Activated naive CD8-positive, alpha-beta T cell (primary cell): ENCODE measurements around the gene FGA.
"Not testable (repeated sequence)": the region's sequence is repeated elsewhere in the genome, so short reads cannot be mapped to it uniquely, and the experiment has no call there.

ENCODE experiments used
- H3K27ac Mint-ChIP-seq: one replicate; pipeline ENCODE4 v1.8.0; 2021; ENCODE audit warnings: mixed read lengths
- H3K27me3 Mint-ChIP-seq: one replicate; pipeline ENCODE4 v1.8.0; 2021; ENCODE audit warnings: mixed read lengths
- H3K36me3 Mint-ChIP-seq: one replicate; pipeline ENCODE4 v1.8.0; 2021; ENCODE audit warnings: mixed read lengths
- H3K4me1 Mint-ChIP-seq: one replicate; pipeline ENCODE4 v1.8.0; 2021; ENCODE audit warnings: low read depth, mixed read lengths
- H3K4me3 Mint-ChIP-seq: one replicate; pipeline ENCODE4 v1.8.0; 2021; ENCODE audit warnings: mild to moderate bottlenecking, mixed read lengths
- H3K9me3 Mint-ChIP-seq: one replicate; pipeline ENCODE4 v1.8.0; 2021; ENCODE audit warnings: low read depth, mixed read lengths

The FGA gene

GRCh38 chr4:154595807-154596206 lies 5.3 kb upstream of the FGA start:
- no peaks in the 10 kb centered on the region for H3K9me3 Mint-ChIP-seq
- H3K4me1 Mint-ChIP-seq: no peaks in the 10 kb centered on the region
- no peak overlapping the region for H3K27ac Mint-ChIP-seq
- no peaks in the 10 kb centered on the region for H3K36me3 Mint-ChIP-seq
- no peak overlapping the region for H3K4me3 Mint-ChIP-seq
- peaks cover 5% of the 10 kb centered on the region for H3K27me3 Mint-ChIP-seq

- not testable (repeated sequence) for H3K36me3 Mint-ChIP-seq, H3K4me1 Mint-ChIP-seq, H3K4me3 Mint-ChIP-seq, H3K9me3 Mint-ChIP-seq, H3K27ac Mint-ChIP-seq, H3K27me3 Mint-ChIP-seq
Measured at GRCh38 chr4:154594343-154594742, 3.8 kb upstream of the FGA start.

GRCh38 chr4:154593868-154594267 lies 3.3 kb upstream of the FGA start:
- Mint-ChIP-seq H3K4me3 (no peak overlapping the region), H3K4me1 (no peaks in the 10 kb centered on the region), H3K27me3 (peaks cover 11% of the 10 kb centered on the region), H3K9me3 (no peaks in the 10 kb centered on the region), H3K36me3 (no peaks in the 10 kb centered on the region), H3K27ac (no peak overlapping the region)

- Mint-ChIP-seq H3K36me3 (no peaks in the 10 kb centered on the region), H3K27me3 (peaks cover 16% of the 10 kb centered on the region), H3K27ac (no peak overlapping the region), H3K4me1 (no peaks in the 10 kb centered on the region), H3K9me3 (no peaks in the 10 kb centered on the region), H3K4me3 (no peak overlapping the region)
Measured at GRCh38 chr4:154591890-154592289, 1.3 kb upstream of the FGA start.

GRCh38 chr4:154589296-154590197 lies 995 bp downstream of the FGA start:
- H3K27ac Mint-ChIP-seq: no peak overlapping the region
- no peaks in the 10 kb centered on the region for H3K4me1 Mint-ChIP-seq
- H3K27me3 Mint-ChIP-seq: peaks cover 20% of the 10 kb centered on the region
- H3K4me3 Mint-ChIP-seq: no peak overlapping the region
- no peaks in the 10 kb centered on the region for H3K36me3 Mint-ChIP-seq
- H3K9me3 Mint-ChIP-seq: no peaks in the 10 kb centered on the region

- Mint-ChIP-seq H3K9me3 (no peaks in the 10 kb centered on the region), H3K4me1 (no peaks in the 10 kb centered on the region), H3K27ac (no peak overlapping the region), H3K4me3 (no peak overlapping the region), H3K36me3 (no peaks in the 10 kb centered on the region), H3K27me3 (peaks cover 17% of the 10 kb centered on the region)
Measured at GRCh38 chr4:154588198-154588597, 2.3 kb downstream of the FGA start.

- Mint-ChIP-seq H3K27me3 (peaks cover 17% of the 10 kb centered on the region), H3K9me3 (no peaks in the 10 kb centered on the region), H3K27ac (no peak overlapping the region), H3K36me3 (no peaks in the 10 kb centered on the region), H3K4me1 (no peaks in the 10 kb centered on the region), H3K4me3 (no peak overlapping the region)
Measured at GRCh38 chr4:154586296-154587033, 4.1 kb downstream of the FGA start.

- no peak overlapping the region for H3K4me3 Mint-ChIP-seq
- no peaks in the 10 kb centered on the region for H3K36me3 Mint-ChIP-seq
- no peak overlapping the region for H3K27ac Mint-ChIP-seq
- peaks cover 17% of the 10 kb centered on the region for H3K27me3 Mint-ChIP-seq
- no peaks in the 10 kb centered on the region for H3K4me1 Mint-ChIP-seq
- H3K9me3 Mint-ChIP-seq: no peaks in the 10 kb centered on the region
Measured at GRCh38 chr4:154585369-154586018, 5.0 kb downstream of the FGA start.

GRCh38 chr4:154584259-154584658 lies 6.3 kb downstream of the FGA start:
- no peaks in the 10 kb centered on the region for H3K9me3 Mint-ChIP-seq
- no peaks in the 10 kb centered on the region for H3K36me3 Mint-ChIP-seq
- H3K4me3 Mint-ChIP-seq: no peak overlapping the region
- H3K27me3 Mint-ChIP-seq: peaks cover 10% of the 10 kb centered on the region
- H3K4me1 Mint-ChIP-seq: no peaks in the 10 kb centered on the region
- no peak overlapping the region for H3K27ac Mint-ChIP-seq

- H3K9me3 Mint-ChIP-seq: no peaks in the 10 kb centered on the region
- H3K27ac Mint-ChIP-seq: no peak overlapping the region
- no peaks in the 10 kb centered on the region for H3K36me3 Mint-ChIP-seq
- no peaks in the 10 kb centered on the region for H3K4me1 Mint-ChIP-seq
- H3K4me3 Mint-ChIP-seq: no peak overlapping the region
- peaks cover 7% of the 10 kb centered on the region for H3K27me3 Mint-ChIP-seq
Measured at GRCh38 chr4:154583677-154584076, 6.9 kb downstream of the FGA start.

GRCh38 chr4:154583230-154583629 lies 7.3 kb downstream of the FGA start:
- no peaks in the 10 kb centered on the region for H3K4me1 Mint-ChIP-seq
- no peak overlapping the region for H3K4me3 Mint-ChIP-seq
- peaks cover 7% of the 10 kb centered on the region for H3K27me3 Mint-ChIP-seq
- no peak overlapping the region for H3K27ac Mint-ChIP-seq
- no peaks in the 10 kb centered on the region for H3K36me3 Mint-ChIP-seq
- no peaks in the 10 kb centered on the region for H3K9me3 Mint-ChIP-seq

GRCh38 chr4:154582723-154583122 lies 7.8 kb downstream of the FGA start:
- H3K27ac Mint-ChIP-seq: no peak overlapping the region
- H3K4me3 Mint-ChIP-seq: no peak overlapping the region
- H3K27me3 Mint-ChIP-seq: peaks cover 7% of the 10 kb centered on the region
- no peaks in the 10 kb centered on the region for H3K36me3 Mint-ChIP-seq
- H3K9me3 Mint-ChIP-seq: no peaks in the 10 kb centered on the region
- H3K4me1 Mint-ChIP-seq: no peaks in the 10 kb centered on the region

GRCh38 chr4:154579927-154580326 lies 10.6 kb downstream of the FGA start:
- Mint-ChIP-seq H3K27ac (no peak overlapping the region), H3K27me3 (peaks cover 4% of the 10 kb centered on the region), H3K36me3 (no peaks in the 10 kb centered on the region), H3K9me3 (no peaks in the 10 kb centered on the region), H3K4me1 (no peaks in the 10 kb centered on the region), H3K4me3 (no peak overlapping the region)

- H3K4me1 Mint-ChIP-seq: no peaks in the 10 kb centered on the region
- H3K36me3 Mint-ChIP-seq: no peaks in the 10 kb centered on the region
- no peaks in the 10 kb centered on the region for H3K9me3 Mint-ChIP-seq
- H3K4me3 Mint-ChIP-seq: no peak overlapping the region
- H3K27ac Mint-ChIP-seq: no peak overlapping the region
- H3K27me3 Mint-ChIP-seq: peaks cover 6% of the 10 kb centered on the region
Measured at GRCh38 chr4:154578919-154579318, 11.6 kb downstream of the FGA start.

- H3K4me1 Mint-ChIP-seq: no peaks in the 10 kb centered on the region
- H3K9me3 Mint-ChIP-seq: no peaks in the 10 kb centered on the region
- H3K4me3 Mint-ChIP-seq: no peak overlapping the region
- H3K27ac Mint-ChIP-seq: no peak overlapping the region
- peaks cover 6% of the 10 kb centered on the region for H3K27me3 Mint-ChIP-seq
- no peaks in the 10 kb centered on the region for H3K36me3 Mint-ChIP-seq
Measured at GRCh38 chr4:154577324-154577723, 13.2 kb downstream of the FGA start.
